K562 (cell line): ENCODE measurements around the gene ANKMY2. TPM values are rescaled to one million over a fixed set of nuclear protein-coding genes. Genes with fewer than 3 reads are reported as not detected.
A peak's percentile ranks its signal among the peaks of the same experiment; 100 is the strongest.

Experiments
- EP300 ChIP-seq: IDR thresholded peaks from 2 replicates; pipeline ENCODE4 v1.6.1; 2012; ENCODE audit warnings: low read length, improper control_type of control experiment
- FOXJ2 ChIP-seq: fragments of 200-800 bp; sonication (Bioruptor generic); IDR thresholded peaks from 2 replicates; pipeline ENCODE4 v1.6.1; 2016; ENCODE audit warnings: missing genetic modification characterization, missing compliant biosample characterization
- GTF2F1 ChIP-seq: IDR thresholded peaks from 2 replicates; pipeline ENCODE4 v1.6.1; 2011; ENCODE audit warnings: low read depth, low read length, improper control_type of control experiment
- HNRNPLL ChIP-seq: fragments of 200-400 bp; formaldehyde crosslinking; IDR thresholded peaks from 2 replicates; pipeline ENCODE4 v1.6.1; 2017; ENCODE audit warnings: low read length, low read depth, mild to moderate bottlenecking; ENCODE audit not compliant: poor library complexity, severe bottlenecking
- KDM1A ChIP-seq, 2 experiments: fragments of 450-650 bp; IDR thresholded peaks; 2 replicates each; pipeline ENCODE4 v1.6.1; 2016; ENCODE audit warnings: mild to moderate bottlenecking in 2 of 2
- LARP7 ChIP-seq: fragments of 450-650 bp; IDR thresholded peaks from 2 replicates; pipeline ENCODE4 v1.6.1; 2016
- MGA ChIP-seq: fragments of 450-650 bp; IDR thresholded peaks from 2 replicates; pipeline ENCODE4 v1.6.1; 2016; ENCODE audit warnings: mild to moderate bottlenecking, moderate library complexity
- MXI1 ChIP-seq: IDR thresholded peaks from 2 replicates; pipeline ENCODE4 v1.6.1; 2011; ENCODE audit warnings: low read depth, mild to moderate bottlenecking, improper control_type of control experiment, low read length
- RFX7 ChIP-seq: fragments of 250-450 bp; sonication (Bioruptor Pico); IDR thresholded peaks from 2 replicates; pipeline ENCODE4 v1.5.1; 2021; ENCODE audit warnings: mild to moderate bottlenecking
- SMAD2 ChIP-seq: fragments of 150-350 bp; IDR thresholded peaks from 2 replicates; pipeline ENCODE4 v1.6.1; 2014; ENCODE audit warnings: low read depth, mild to moderate bottlenecking, low read length
- STAT5A ChIP-seq: IDR thresholded peaks from 2 replicates; pipeline ENCODE4 v1.6.1; 2012; ENCODE audit warnings: low read length, inconsistent platforms, borderline replicate concordance
- ZNF431 ChIP-seq: sonication (generic); formaldehyde crosslinking; IDR thresholded peaks from 2 replicates; pipeline ENCODE4 v1.8.0; 2022; ENCODE audit warnings: mild to moderate bottlenecking, missing genetic modification reagents
- polyA plus RNA-seq, 8 experiments: library from polyadenylated mRNA; depleted of rRNA in 4 of 8; stranded (reverse) in 5 of 8; unstranded in 3 of 8; fragments of >200 nt; fragmentation: Nextera tagmentation in 2 of 8; fragmentation: Illumina TruSeq in 1 of 8; extraction: Ambion mirVana in 2 of 8; extraction: Trizol in 1 of 8; gene quantifications; 2 replicates each; pipeline versions ENCODE4 v1.2.1 to v1.2.3, GENCODE V29; 2011 to 2014; ENCODE audit warnings: inconsistent platforms in 1 of 8, missing spikeins in 1 of 8
- total RNA-seq, 7 experiments: library from RNA; depleted of rRNA in 6 of 7; stranded (reverse); fragments of >200 nt in 6 of 7; fragmentation: Illumina TruSeq in 2 of 7; extraction: Trizol in 2 of 7; gene quantifications; 2 replicates each; pipeline versions ENCODE4 v1.2.1 to v1.2.3, GENCODE V29; 2011 to 2021; ENCODE audit warnings: low replicate concordance in 1 of 7
- TF ChIP-seq, protein P1 (sequence below): fragments of 450-650 bp; IDR thresholded peaks from 2 replicates; pipeline ENCODE4 v1.6.1; 2016; ENCODE audit warnings: borderline replicate concordance

The ANKMY2 gene
- total and polyA plus RNA-seq, 9 of the 15 experiments (the other 6 are each of a cell fraction or from before 2014, with no cell fraction given): 38.9 to 71.5 (median 48.8) TPM

GRCh38 chr7:16644636-16645592, 640 bp downstream of the ANKMY2 start (continued):
- TF ChIP-seq RFX7 (CRISPR knock-in tag): no peak
- TF ChIP-seq FOXJ2 (tag): no peak
- TF ChIP-seq, protein P1, sequence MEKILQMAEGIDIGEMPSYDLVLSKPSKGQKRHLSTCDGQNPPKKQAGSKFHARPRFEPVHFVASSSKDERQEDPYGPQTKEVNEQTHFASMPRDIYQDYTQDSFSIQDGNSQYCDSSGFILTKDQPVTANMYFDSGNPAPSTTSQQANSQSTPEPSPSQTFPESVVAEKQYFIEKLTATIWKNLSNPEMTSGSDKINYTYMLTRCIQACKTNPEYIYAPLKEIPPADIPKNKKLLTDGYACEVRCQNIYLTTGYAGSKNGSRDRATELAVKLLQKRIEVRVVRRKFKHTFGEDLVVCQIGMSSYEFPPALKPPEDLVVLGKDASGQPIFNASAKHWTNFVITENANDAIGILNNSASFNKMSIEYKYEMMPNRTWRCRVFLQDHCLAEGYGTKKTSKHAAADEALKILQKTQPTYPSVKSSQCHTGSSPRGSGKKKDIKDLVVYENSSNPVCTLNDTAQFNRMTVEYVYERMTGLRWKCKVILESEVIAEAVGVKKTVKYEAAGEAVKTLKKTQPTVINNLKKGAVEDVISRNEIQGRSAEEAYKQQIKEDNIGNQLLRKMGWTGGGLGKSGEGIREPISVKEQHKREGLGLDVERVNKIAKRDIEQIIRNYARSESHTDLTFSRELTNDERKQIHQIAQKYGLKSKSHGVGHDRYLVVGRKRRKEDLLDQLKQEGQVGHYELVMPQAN: peak; percentile 81
- no peak for TF ChIP-seq ZNF431 (CRISPR knock-in tag)
- no peak for TF ChIP-seq KDM1A (IDR thresholded peaks at IDR 0.05)
- no peak for TF ChIP-seq STAT5A
- no peak for TF ChIP-seq SMAD2
- TF ChIP-seq LARP7: no peak
- TF ChIP-seq MXI1: peak; percentile 88
- TF ChIP-seq GTF2F1: no peak
- no peak; the same call in 1 of the 2 replicates for TF ChIP-seq EP300
- peak; percentile 41 for TF ChIP-seq MGA
- peak; percentile 25 for TF ChIP-seq HNRNPLL
